Activated T-cell treated with anti-CD3 and anti-CD28 coated beads, Interleukin-2, amount 50 U/mL, for 48 hours (primary cell): Measurements from ENCODE around the gene CDY2B.
"Not testable (repeated sequence)": the region's sequence is repeated elsewhere in the genome, so short reads cannot be mapped to it uniquely, and the experiment has no call there.

ENCODE experiments used
- DNase-seq, 2 experiments: peaks; one replicate each; pipeline ENCODE4 v3.0.0-alpha.2; 2020

Gene CDY2B, protein sequence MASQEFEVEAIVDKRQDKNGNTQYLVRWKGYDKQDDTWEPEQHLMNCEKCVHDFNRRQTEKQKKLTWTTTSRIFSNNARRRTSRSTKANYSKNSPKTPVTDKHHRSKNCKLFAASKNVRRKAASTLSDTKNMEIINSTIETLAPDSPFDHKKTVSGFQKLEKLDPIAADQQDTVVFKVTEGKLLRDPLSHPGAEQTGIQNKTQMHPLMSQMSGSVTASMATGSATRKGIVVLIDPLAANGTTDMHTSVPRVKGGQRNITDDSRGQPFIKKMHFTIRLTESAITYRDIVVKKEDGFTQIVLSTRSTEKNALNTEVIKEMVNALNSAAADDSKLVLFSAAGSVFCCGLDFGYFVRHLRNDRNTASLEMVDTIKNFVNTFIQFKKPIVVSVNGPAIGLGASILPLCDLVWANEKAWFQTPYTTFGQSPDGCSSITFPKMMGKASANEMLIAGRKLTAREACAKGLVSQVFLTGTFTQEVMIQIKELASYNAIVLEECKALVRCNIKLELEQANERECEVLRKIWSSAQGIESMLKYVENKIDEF

DNA sequence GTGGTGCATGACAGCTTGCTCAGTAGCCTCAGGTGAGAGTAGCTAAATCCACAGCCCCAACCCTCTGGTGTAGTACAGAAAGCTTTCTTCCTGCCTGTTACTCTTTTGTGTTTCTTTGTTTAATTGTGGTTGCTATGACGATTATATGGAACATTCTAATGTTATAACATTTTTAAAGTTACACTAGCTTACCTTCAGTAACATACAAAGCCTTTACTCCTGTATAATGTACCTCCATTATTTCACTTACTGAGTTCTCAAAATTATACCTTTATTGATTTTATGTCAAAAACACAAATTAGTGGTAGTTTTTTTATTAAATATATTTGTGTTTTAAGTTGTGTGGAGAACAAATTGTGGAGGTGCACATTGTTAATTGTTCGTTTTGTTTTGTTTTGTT lies at the start of gene CDY2B:
TSS of gene CDY2B (minus strand) at position 101 of the 400 bp plus-strand sequence. CDS start 328 bp downstream, outside the sequence.
- not testable (repeated sequence) for DNase-seq

DNA sequence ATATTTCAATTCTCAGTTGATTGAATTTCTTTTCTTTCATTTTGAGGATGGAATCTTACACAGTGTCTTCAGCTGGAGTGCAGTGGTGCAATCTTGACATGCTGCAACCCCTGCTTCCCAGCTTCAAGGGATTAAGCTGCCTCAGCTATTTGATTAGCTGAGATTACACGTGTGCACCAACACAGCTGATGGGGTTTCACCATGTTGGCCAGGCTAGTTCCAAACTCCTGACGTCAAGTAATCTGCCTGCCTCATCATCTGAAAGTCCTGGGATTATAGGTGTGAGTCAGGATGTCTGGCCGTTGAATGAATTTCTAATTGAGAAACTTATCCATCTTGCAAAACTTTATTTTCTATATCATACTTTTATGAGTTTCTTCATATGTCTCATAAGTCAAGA lies 28.0 kb upstream of the CDY2B start:
- DNase-seq, result not testable (repeated sequence)

DNA sequence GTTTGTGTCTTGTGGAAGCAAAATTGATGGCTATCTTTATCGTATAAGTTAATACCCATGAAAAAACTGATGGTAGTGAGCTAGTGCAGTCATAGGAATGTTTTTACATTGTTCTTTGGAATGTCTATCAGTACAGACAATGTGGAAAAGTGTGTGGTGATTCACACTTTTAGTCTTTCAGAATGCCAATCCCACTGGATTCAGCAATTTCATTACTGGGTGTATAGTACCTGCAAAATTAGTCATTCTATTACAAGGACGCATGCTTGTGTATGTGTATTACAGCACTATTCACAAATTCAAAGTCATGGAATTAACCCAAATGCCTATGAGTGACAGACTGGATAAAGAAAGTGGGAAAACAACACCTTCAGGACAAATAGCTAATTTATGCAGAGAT lies 27.3 kb upstream of the CDY2B start:
- not testable (repeated sequence) for DNase-seq

DNA sequence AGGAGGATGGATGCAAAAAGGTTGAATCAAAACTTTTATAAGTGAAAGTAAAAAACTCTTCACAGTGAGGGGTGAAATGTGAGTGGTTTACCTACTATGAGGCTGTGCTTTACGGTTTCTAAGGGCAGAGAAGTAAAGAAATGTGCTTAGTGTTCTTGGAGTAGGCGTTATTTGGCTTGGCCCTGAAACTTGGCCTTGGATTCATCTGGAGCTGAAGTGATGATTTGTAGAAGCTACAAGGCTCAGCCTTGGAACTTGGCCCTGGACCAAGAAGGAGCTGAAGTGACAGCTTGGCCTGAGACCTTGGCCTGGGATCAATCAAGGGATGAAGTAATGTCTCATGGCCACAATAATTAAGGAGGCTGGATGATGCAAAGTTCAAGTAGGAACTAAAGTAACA lies 1.7 kb upstream of the CDY2B start:
- not testable (repeated sequence) for DNase-seq

DNA sequence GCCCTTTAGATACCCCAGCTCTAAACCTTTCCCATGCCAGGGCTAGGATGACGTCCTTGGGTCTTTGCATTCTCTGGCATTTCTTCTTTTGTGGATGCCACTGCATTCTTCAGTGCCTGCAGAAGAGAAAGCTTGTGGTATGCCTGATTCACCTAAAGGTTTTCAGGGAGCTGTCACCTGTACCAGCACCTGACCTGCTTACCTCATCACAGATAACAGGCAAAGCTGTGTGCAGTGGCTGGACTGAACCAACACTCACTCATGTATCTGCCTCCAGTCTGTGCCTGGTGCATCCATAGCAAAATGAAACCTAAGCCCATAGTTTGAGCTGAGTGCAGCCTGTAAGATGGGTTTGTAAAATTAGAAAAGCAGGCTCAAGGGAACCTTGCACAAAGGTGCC lies 3.3 kb downstream of the CDY2B start:
- not testable (repeated sequence) for DNase-seq

DNA sequence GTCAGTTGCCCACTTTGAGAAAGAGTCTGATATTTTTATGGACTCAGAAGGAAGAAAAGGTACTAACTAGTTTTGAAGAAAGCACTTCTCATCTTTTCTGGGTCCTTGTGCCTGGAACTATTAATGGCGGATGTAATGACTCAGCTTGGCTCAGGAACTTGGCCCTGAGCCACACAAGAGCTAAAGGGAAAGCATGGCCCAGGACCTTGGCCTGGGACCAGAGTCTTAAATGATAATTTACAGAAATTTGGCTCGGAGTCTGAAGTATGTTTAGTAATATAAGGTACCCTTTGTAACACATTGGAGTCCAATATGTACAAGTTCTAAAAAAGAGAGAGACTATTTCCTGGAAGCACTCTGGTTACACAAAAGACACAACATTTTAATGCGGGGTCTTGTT lies 4.6 kb downstream of the CDY2B start:
- DNase-seq, result not testable (repeated sequence)

DNA sequence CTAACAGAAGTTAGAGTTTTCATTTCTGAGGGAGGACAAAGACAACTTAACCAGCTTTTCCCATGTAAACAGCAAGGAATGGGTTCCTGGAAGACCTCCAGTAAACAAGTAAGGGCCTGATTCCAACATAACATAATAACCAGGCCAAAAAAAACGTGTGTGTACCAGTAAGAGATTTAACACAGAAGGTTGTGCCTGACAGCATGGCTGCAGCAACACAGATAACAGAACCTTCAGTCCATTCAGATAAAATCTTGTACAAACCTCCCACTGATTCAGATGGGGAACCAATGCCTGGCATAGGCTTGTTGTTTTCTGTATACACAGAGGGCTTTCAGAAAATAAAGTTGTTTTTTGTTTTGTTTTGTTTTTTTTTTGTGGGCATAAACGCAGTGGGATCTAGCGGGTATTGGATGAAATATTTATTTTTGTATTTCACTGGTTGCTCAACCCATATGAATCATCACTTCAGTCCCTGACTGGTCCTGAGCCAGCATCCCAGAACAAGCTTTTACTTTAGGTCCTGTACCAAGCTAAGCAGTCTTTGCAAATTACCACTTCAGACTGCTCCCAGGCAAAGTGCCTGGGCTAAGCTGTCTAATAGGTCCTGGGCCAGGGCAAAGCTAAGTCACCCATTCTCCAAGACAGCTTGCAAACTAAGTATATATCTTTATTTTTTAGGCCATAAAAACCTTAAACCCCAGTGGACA lies 8.7 kb downstream of the CDY2B start:
- DNase-seq, result not testable (repeated sequence)

DNA sequence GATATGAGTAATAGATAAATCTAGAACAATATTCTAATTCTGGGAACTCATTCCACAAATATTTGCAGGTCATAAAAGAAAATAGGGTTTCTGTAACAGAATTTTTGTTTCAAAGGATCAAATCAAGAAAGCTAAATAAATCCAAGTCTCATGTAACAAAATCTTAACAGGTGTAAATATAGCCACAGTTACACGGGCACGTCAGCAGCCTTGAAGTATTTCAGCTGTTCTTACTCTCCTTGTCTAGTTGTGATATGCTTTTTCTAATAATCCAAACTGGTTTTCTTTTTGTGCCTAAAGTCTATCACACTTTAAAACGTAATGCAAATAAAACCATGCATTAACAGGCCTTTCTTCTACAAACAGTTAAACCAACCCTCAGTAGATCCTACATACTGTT lies 9.3 kb downstream of the CDY2B start:
- not testable (repeated sequence) for DNase-seq

DNA sequence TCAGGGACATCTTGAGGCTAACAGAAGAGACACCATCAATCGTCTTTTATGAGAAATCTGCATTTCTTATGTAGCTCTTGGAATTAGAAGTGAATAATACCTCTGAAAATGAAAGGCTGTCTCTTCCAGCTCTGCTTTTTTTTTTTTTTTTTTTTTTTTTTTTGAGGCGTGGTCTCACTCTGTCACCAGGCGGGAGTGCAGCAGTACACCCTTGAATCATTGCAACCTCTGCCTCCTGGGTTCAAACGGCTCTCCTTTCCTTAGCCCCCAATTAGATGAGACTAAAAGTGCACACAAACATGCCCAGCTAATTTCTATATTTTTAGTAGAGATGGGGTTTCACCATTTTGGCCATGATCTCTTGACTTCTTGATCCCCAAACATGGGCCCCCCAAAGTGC lies 12.2 kb downstream of the CDY2B start:
- not testable (repeated sequence) for DNase-seq

DNA sequence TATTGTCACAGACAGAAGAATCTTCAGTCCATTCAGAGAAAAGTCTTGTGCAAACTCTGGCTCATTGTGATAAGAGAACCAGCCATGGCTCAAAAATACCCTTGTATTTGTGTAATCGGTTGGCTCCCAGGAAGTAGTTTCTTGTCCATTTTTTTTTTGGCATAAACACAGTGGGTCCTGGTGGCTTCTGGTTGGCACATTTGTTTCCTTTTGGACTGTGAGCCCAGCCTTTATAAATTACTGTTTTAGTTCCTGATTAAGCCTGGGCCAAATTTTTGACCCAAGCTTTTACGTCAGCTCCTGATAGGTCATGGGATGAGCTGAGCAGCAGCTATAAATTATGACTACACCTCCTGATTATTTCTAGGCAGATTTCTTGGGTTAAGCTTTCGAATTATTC lies 19.4 kb downstream of the CDY2B start:
- DNase-seq, result not testable (repeated sequence)

DNA sequence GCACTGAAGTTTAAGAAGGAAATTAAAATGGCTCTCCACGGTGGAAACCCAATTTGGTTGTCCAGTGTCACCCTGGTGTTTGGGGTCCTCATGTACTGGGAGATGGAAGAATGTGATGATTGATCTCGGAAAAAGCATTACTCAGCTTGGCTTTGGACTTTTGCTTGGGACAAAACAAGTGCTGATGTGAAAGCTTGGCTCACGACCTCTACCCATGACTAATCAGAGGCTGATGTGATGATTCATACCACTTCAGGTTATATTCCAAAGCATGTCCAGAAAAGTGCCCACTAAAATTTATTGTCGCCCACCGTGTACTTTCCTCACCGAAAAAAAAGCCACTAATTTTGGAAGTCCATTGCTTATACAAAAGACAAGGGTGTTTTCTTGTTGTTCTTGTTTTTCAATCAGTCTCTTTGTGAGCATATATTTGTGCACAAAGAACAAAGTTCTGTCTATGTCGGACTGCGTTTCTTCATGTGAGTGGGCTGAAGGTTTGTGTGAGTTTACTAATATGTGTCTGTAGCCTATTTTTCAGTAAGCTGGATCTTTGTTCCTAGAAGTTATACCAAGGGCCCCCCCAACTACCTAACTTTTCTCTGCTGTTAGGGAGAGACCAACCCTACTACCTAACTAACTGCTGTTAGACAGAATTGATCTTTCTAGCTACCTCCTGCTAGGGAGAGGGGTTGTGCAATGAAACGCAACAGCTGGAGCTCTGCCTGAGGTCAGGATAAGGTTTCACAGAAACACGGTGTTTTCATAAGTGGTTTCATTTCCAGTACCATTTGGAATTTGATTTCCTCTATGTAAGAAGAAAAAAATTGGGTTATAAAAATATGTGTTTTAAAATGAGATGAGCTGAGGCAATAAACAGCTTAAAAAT lies 22.8 kb downstream of the CDY2B start:
- not testable (repeated sequence) for DNase-seq

DNA sequence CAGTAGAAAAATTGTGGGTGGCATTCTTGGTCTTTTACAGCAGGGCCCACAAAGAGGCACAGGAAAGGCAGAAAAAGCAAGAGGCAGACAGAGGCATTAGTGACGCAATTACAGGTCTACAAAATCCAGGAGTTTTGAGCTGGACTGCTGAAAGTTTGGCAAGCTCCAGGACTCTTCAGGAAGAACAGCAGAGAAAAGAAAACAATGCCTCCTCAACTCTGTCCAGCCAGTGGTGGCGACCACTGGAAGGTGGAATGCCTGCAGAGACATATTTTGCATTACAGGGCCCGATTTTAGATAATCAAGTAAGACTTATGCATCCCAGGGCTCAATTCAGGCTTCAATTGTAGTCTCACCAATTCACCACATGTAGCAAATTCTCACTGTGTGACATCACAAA lies 23.5 kb downstream of the CDY2B start:
- not testable (repeated sequence) for DNase-seq

DNA sequence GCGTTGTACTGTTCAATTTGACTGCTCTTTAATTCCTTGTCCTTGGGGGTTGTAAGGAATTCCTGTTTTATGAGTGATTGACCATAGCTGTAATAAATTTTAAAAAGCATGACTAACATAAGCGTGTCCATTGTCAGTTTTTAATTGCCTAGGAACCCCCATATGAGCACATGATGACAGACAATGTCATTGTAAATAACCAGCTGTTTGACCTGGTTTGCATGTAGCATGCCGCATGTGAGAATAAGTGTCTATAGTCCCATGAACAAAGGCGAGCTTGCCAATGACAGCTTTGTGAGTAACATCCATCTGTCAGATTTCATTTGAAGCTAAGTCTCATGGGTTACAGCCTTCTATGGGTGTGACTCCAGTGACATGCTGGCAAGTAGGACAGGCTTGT lies 30.9 kb downstream of the CDY2B start:
- not testable (repeated sequence) for DNase-seq

DNA sequence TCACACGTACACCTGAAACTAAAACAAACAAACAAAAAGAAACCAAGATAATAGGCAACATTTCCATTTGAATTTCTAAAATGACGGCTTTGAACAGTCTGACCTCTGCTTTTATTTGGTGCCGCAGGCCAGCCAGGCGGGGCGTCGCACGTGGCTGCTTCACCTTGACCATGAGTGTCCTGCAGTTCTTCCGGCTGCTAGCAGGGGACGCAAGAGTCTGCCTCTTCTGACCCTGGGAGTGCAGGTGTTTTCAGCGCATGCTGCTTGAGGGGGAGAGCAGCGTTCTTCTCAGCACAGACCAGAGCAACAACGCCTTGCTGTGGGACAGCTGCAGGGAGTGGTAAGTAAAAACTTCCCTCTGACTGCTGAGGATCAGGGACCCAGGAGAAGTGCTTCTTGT lies 47.9 kb downstream of the CDY2B start:
- not testable (repeated sequence) for DNase-seq
